Panc1 (cell line): Measurements from ENCODE around the gene CD58. TPM values are rescaled to one million over a fixed set of nuclear protein-coding genes. Genes with fewer than 3 reads are reported as not detected.

Experiments used
- ATAC-seq: fragments of 200-7000 bp; cut with Tn5 transposase; 2 replicates; pipeline ENCODE4 v1.9.1; 2020; ENCODE audit warnings: mild to moderate bottlenecking, moderate library complexity
- BruUV-seq: library from RNA; stranded (reverse); fragments of 400-500 nt; replicated peaks from 2 replicates; lab custom pipeline; 2021; lab: Mats Ljungman, UMichigan
- CTCF ChIA-PET: fragments of 300-600 bp; sonication (Branson Sonifier 250); formaldehyde crosslinking; loops from one replicate; lab custom pipeline; 2022; ENCODE audit warnings: antibody characterized with exemption; lab: Charles Lee
- POLR2A ChIA-PET: fragments of 300-600 bp; sonication (Branson Sonifier 250); formaldehyde crosslinking; loops from one replicate; lab custom pipeline; 2022; ENCODE audit warnings: antibody characterized with exemption; lab: Charles Lee
- DNase-seq: peaks from one replicate; pipeline ENCODE4 v3.0.0-alpha.2; 2010; ENCODE audit warnings: low read depth, low spot score
- H3K27ac ChIP-seq: 2 replicates; pipeline ENCODE4 v1.5.1; 2011; ENCODE audit warnings: mild to moderate bottlenecking, low read length, inconsistent platforms
- H3K27me3 ChIP-seq: fragments of 200-500 bp; sonication (Bioruptor generic); 2 replicates; pipeline ENCODE4 v1.6.0; 2014; ENCODE audit warnings: low read length, inconsistent platforms; ENCODE audit not compliant: control insufficient read depth, insufficient read depth
- H3K36me3 ChIP-seq: fragments of 200-500 bp; sonication (Bioruptor generic); 2 replicates; pipeline ENCODE4 v1.5.1; 2014; ENCODE audit warnings: inconsistent platforms, mild to moderate bottlenecking, low read length, moderate library complexity; ENCODE audit not compliant: control insufficient read depth, insufficient read depth
- H3K4me1 ChIP-seq: 2 replicates; pipeline ENCODE4 v1.5.1; 2011; ENCODE audit warnings: inconsistent platforms, mild to moderate bottlenecking, low read length, moderate library complexity; ENCODE audit not compliant: control insufficient read depth, insufficient read depth
- H3K4me3 ChIP-seq, 2 experiments: 2 replicates each; pipeline ENCODE4 v1.5.1; 2011 to 2012; ENCODE audit warnings: low read depth in 2 of 2, low read length in 2 of 2, mild to moderate bottlenecking in 2 of 2, inconsistent platforms in 1 of 2, moderate library complexity in 1 of 2
- H3K9me3 ChIP-seq: fragments of 200-500 bp; sonication (Bioruptor generic); 2 replicates; pipeline ENCODE4 v1.5.1; 2014; ENCODE audit warnings: low read depth, mild to moderate bottlenecking, inconsistent platforms, low read length, moderate library complexity; ENCODE audit not compliant: control insufficient read depth, insufficient read depth
- POLR2AphosphoS5 ChIP-seq: IDR thresholded peaks from 2 replicates; pipeline ENCODE4 v1.6.1; 2012; ENCODE audit warnings: mild to moderate bottlenecking, low read depth, low read length, moderate library complexity
- SIN3A ChIP-seq: IDR thresholded peaks from 2 replicates; pipeline ENCODE4 v1.6.1; 2012; ENCODE audit warnings: low read depth, mild to moderate bottlenecking, low read length, moderate library complexity, borderline replicate concordance; ENCODE audit not compliant: insufficient read depth
- in situ Hi-C: cut with HindIII; loops from 2 replicates; pipeline ENCODE4 v1.10.0; 2016; ENCODE audit warnings: low sequenced_read_pairs, low pct_unique_long_range_greater_than_20kb
- intact Hi-C: fragments of 100-400 bp; cut with micrococcal nuclease; formaldehyde crosslinking; loops from one replicate; pipeline ENCODE4 v1.10.0; 2022; ENCODE audit not compliant: unreplicated experiment
- total RNA-seq: library from RNA; stranded (reverse); gene quantifications from one replicate; pipeline ENCODE4 v1.2.1, GENCODE V29; 2021; ENCODE audit not compliant: unreplicated experiment
- TF ChIP-seq, protein P1 (sequence below): fragments of 450-650 bp; IDR thresholded peaks from 2 replicates; pipeline ENCODE4 v1.5.1; 2017; ENCODE audit warnings: mild to moderate bottlenecking
- TF ChIP-seq, protein P2 (sequence below), 2 experiments: IDR thresholded peaks; 2 replicates each; pipeline ENCODE4 v1.6.1; 2011 to 2012; ENCODE audit warnings: low read depth in 2 of 2, control low read depth in 1 of 2, low read length in 1 of 2, mild to moderate bottlenecking in 1 of 2, moderate library complexity in 1 of 2; ENCODE audit not compliant: insufficient read depth in 1 of 2

The CD58 gene
- total RNA-seq, 1 experiment from 2014 or later, result 12.6 TPM

DNA sequence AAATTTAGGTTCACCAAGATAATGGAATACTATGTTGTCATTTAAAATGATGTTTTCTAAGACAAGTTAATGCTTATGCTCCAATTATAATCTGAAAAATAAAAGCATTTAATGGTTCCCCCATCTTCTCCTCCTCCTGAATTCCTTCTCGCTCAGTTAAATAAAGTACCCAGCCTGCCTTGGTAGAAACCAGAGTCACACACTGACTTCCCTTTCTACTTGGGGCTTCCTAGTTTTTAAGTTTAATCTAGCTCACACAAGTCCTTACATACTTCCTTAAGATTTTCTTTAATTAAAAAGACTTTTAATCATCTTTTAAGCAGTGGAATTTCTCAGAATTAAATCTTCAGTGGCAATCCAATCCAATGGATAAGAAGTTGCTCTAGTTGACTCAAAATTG lies 32.9 kb downstream of the CD58 start:
- POLR2A ChIA-PET, result no interaction called here
- in situ Hi-C loops (no loop called here), intact Hi-C loops (no loop called here)
- no peak for DNase-seq
- no peak for ATAC-seq
- no TSS peak for BruUV-seq
- Histone ChIP-seq H3K4me1 (no peaks in the 10 kb centered on the region), H3K9me3 (no peaks in the 10 kb centered on the region), H3K27ac (no peak overlapping the region), H3K4me3 (no peak overlapping the region), H3K27me3 (no peaks in the 10 kb centered on the region), H3K36me3 (no peaks in the 10 kb centered on the region; the same call in 1 of the 2 replicates)
- TF ChIP-seq SIN3A, result no peak
- TF ChIP-seq, protein P1, sequence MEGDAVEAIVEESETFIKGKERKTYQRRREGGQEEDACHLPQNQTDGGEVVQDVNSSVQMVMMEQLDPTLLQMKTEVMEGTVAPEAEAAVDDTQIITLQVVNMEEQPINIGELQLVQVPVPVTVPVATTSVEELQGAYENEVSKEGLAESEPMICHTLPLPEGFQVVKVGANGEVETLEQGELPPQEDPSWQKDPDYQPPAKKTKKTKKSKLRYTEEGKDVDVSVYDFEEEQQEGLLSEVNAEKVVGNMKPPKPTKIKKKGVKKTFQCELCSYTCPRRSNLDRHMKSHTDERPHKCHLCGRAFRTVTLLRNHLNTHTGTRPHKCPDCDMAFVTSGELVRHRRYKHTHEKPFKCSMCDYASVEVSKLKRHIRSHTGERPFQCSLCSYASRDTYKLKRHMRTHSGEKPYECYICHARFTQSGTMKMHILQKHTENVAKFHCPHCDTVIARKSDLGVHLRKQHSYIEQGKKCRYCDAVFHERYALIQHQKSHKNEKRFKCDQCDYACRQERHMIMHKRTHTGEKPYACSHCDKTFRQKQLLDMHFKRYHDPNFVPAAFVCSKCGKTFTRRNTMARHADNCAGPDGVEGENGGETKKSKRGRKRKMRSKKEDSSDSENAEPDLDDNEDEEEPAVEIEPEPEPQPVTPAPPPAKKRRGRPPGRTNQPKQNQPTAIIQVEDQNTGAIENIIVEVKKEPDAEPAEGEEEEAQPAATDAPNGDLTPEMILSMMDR, result no peak
- TF ChIP-seq POLR2AphosphoS5, result no peak
- TF ChIP-seq, protein P2, sequence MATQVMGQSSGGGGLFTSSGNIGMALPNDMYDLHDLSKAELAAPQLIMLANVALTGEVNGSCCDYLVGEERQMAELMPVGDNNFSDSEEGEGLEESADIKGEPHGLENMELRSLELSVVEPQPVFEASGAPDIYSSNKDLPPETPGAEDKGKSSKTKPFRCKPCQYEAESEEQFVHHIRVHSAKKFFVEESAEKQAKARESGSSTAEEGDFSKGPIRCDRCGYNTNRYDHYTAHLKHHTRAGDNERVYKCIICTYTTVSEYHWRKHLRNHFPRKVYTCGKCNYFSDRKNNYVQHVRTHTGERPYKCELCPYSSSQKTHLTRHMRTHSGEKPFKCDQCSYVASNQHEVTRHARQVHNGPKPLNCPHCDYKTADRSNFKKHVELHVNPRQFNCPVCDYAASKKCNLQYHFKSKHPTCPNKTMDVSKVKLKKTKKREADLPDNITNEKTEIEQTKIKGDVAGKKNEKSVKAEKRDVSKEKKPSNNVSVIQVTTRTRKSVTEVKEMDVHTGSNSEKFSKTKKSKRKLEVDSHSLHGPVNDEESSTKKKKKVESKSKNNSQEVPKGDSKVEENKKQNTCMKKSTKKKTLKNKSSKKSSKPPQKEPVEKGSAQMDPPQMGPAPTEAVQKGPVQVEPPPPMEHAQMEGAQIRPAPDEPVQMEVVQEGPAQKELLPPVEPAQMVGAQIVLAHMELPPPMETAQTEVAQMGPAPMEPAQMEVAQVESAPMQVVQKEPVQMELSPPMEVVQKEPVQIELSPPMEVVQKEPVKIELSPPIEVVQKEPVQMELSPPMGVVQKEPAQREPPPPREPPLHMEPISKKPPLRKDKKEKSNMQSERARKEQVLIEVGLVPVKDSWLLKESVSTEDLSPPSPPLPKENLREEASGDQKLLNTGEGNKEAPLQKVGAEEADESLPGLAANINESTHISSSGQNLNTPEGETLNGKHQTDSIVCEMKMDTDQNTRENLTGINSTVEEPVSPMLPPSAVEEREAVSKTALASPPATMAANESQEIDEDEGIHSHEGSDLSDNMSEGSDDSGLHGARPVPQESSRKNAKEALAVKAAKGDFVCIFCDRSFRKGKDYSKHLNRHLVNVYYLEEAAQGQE (IDR thresholded peaks at IDR 0.05; ENCODE audit: insufficient read depth in 1 of 2, low read depth in 2 of 2, low read length in 1 of 2), result no peak
- CTCF ChIA-PET, result no interaction called here

DNA sequence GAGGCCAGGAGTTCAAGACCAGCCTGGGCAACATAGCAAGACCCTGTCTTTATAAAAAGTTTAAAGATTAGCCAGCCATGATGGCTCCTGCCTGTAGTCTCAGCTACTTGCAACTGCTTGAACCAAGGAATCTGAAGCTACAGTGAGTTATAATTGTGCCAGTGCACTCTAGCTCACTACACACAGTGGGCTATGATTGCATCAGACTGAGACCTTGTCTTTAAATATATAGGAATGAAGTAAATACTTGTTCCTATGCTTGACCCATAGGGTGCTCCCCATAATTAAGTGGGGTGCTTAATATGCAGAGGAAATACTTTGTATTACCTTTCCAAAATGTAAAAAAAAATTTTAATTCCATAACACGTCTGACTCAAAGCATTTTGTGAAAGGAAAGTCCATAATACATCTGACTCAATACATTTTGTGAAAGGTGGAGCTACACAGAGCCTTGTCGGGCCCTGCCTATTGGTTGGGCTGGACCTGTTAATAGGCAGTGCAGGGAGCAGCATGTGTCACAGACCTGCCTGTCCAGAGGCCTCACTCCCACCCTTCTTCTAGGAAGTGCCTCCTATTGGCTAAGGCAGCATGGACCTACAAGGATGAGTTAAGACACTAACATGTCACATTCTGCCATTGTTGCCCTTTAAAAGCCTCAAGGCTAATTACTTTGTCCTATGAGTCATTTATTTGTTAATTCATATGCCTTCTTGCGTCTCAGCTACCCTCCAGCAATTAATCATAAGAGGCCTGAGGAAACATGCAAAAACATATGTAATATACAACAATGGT lies 33.6 kb downstream of the CD58 start:
- ATAC-seq (no peak), DNase-seq (no peak)
- no peaks in the 10 kb centered on the region for H3K27me3 ChIP-seq
- H3K4me1 ChIP-seq, result no peaks in the 10 kb centered on the region
- H3K9me3 ChIP-seq, result no peaks in the 10 kb centered on the region
- ChIA-PET POLR2A (no interaction called here), CTCF (no interaction called here)
- intact Hi-C loops (no loop called here), in situ Hi-C loops (no loop called here)
- no peaks in the 10 kb centered on the region; the same call in 1 of the 2 replicates for H3K36me3 ChIP-seq
- BruUV-seq, result no TSS peak
- H3K4me3 ChIP-seq, result no peak overlapping the region
- no peak for TF ChIP-seq POLR2AphosphoS5
- TF ChIP-seq, protein P2 (IDR thresholded peaks at IDR 0.05; ENCODE audit: insufficient read depth in 1 of 2, low read depth in 2 of 2, low read length in 1 of 2), result no peak
- no peak overlapping the region for H3K27ac ChIP-seq
